Caco-2 (cell line): ENCODE data around the gene FAM25C. TPM values are rescaled to one million over a fixed set of nuclear protein-coding genes. Genes with fewer than 3 reads are reported as not detected.
A peak's percentile ranks its signal among the peaks of the same experiment; 100 is the strongest.
"Not testable (repeated sequence)": the region's sequence is repeated elsewhere in the genome, so short reads cannot be mapped to it uniquely, and the experiment has no call there.

Source experiments
- BruUV-seq: library from RNA; stranded (reverse); fragments of 400-500 nt; replicated peaks from 2 replicates; lab custom pipeline; 2021; lab: Mats Ljungman, UMichigan
- CTCF ChIA-PET: fragments of 300-600 bp; sonication (Branson Sonifier 250); formaldehyde crosslinking; loops from one replicate; lab custom pipeline; 2022; ENCODE audit warnings: antibody characterized with exemption; lab: Charles Lee
- POLR2A ChIA-PET: fragments of 300-600 bp; sonication (Branson Sonifier 250); formaldehyde crosslinking; loops from one replicate; lab custom pipeline; 2022; ENCODE audit warnings: antibody characterized with exemption; lab: Charles Lee
- DNase-seq, 2 experiments: peaks; one replicate each; pipeline versions ENCODE4 v3.0.0 to v3.0.0-alpha.2; 2020 to 2022
- H3K27me3 ChIP-seq: replicated peaks from 2 replicates; pipeline ENCODE4 v1.6.0; 2011; ENCODE audit warnings: low read length; ENCODE audit not compliant: control insufficient read depth, insufficient read depth
- H3K36me3 ChIP-seq: 2 replicates; pipeline ENCODE4 v1.5.1; 2011; ENCODE audit warnings: low read length; ENCODE audit not compliant: control insufficient read depth, insufficient read depth
- H3K4me1 ChIP-seq: fragments of 250-450 bp; sonication (Bioruptor Pico); 2 replicates; pipeline ENCODE4 v1.5.1; 2020; ENCODE audit warnings: mild to moderate bottlenecking
- H3K4me3 ChIP-seq: 2 replicates; pipeline ENCODE4 v1.5.1; 2011; ENCODE audit warnings: low read depth, mild to moderate bottlenecking, control low read depth, low read length
- H3K9me3 ChIP-seq: fragments of 250-450 bp; sonication (Bioruptor Pico); 2 replicates; pipeline ENCODE4 v1.5.1; 2020; ENCODE audit warnings: mild to moderate bottlenecking, moderate library complexity
- H3K27ac Mint-ChIP-seq: one replicate; pipeline ENCODE4 v1.8.0; 2022; ENCODE audit warnings: mixed read lengths; ENCODE audit not compliant: unreplicated experiment
- H3K27me3 Mint-ChIP-seq: one replicate; pipeline ENCODE4 v1.8.0; 2022; ENCODE audit warnings: mixed read lengths; ENCODE audit not compliant: insufficient read depth, unreplicated experiment
- H3K36me3 Mint-ChIP-seq: one replicate; pipeline ENCODE4 v1.8.0; 2022; ENCODE audit warnings: mild to moderate bottlenecking, mixed read lengths; ENCODE audit not compliant: insufficient read depth, unreplicated experiment
- H3K4me1 Mint-ChIP-seq: one replicate; pipeline ENCODE4 v1.8.0; 2022; ENCODE audit warnings: low read depth, mixed read lengths; ENCODE audit not compliant: unreplicated experiment
- H3K4me3 Mint-ChIP-seq: one replicate; pipeline ENCODE4 v1.8.0; 2022; ENCODE audit warnings: mild to moderate bottlenecking, moderate library complexity, mixed read lengths; ENCODE audit not compliant: unreplicated experiment
- H3K9me3 Mint-ChIP-seq: one replicate; pipeline ENCODE4 v1.8.0; 2022; ENCODE audit warnings: mixed read lengths; ENCODE audit not compliant: unreplicated experiment
- intact Hi-C: fragments of 100-400 bp; cut with micrococcal nuclease; formaldehyde crosslinking; loops from one replicate; pipeline ENCODE4 v1.10.0; 2022; ENCODE audit not compliant: unreplicated experiment
- total RNA-seq: library from RNA; stranded (reverse); gene quantifications from 2 replicates; pipeline ENCODE4 v1.2.3, GENCODE V29; 2022

FAM25C gene
- total RNA-seq, 1 experiment from 2014 or later = not detected

GRCh38 chr10:47990097-47990496 is 9.5 kb downstream of the FAM25C start:
- DNase-seq, H3K9me3 ChIP-seq, H3K27me3 ChIP-seq, H3K27me3 Mint-ChIP-seq, POLR2A ChIA-PET, H3K4me3 Mint-ChIP-seq, intact Hi-C loops, CTCF ChIA-PET, H3K36me3 ChIP-seq, H3K9me3 Mint-ChIP-seq, H3K27ac Mint-ChIP-seq, BruUV-seq, H3K4me3 ChIP-seq, H3K4me1 ChIP-seq, H3K4me1 Mint-ChIP-seq: not testable (repeated sequence)
- H3K36me3 Mint-ChIP-seq = peaks cover 15% of the 10 kb centered on the region

- H3K9me3 ChIP-seq, H3K27ac Mint-ChIP-seq, H3K4me3 Mint-ChIP-seq, DNase-seq, H3K4me1 ChIP-seq, H3K27me3 ChIP-seq, H3K36me3 ChIP-seq, POLR2A ChIA-PET, H3K27me3 Mint-ChIP-seq, intact Hi-C loops, H3K4me3 ChIP-seq, H3K4me1 Mint-ChIP-seq, BruUV-seq, H3K9me3 Mint-ChIP-seq, CTCF ChIA-PET: not testable (repeated sequence)
- H3K36me3 Mint-ChIP-seq = peaks cover 15% of the 10 kb centered on the region
Measured at GRCh38 chr10:47989542-47989950, 10.0 kb downstream of the FAM25C start.

GRCh38 chr10:47988718-47989541 is 10.7 kb downstream of the FAM25C start:
- H3K27me3 ChIP-seq, H3K9me3 Mint-ChIP-seq, DNase-seq, H3K4me1 ChIP-seq, intact Hi-C loops, BruUV-seq, CTCF ChIA-PET, H3K36me3 ChIP-seq, H3K4me1 Mint-ChIP-seq, H3K9me3 ChIP-seq, POLR2A ChIA-PET, H3K27me3 Mint-ChIP-seq, H3K4me3 ChIP-seq: not testable (repeated sequence)
- Mint-ChIP-seq H3K4me3 (peak overlapping the region; percentile 59), H3K27ac (peak overlapping the region; percentile 70), H3K36me3 (peaks cover 15% of the 10 kb centered on the region)

DNA sequence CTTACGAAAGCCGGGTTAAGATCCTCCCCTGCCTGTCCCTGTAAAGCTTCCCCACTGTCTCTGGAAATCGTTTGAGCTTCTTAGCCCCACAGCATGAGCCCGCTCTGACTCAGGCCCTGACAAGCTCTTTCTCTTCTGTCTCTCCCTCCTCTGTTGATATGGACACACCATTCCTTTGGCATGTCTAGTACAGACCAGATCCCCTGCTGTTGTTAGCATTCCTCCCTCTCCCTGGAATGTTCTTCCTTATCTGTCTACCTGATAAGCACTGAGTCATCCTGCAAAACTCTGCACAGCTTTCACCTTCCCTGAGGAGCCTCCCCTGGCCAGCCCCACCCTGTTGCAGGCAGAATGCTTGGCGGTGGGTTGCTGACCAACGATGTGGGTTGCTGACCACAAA is 11.6 kb downstream of the FAM25C start:
- BruUV-seq, H3K4me3 ChIP-seq, H3K27me3 Mint-ChIP-seq, POLR2A ChIA-PET, H3K4me1 Mint-ChIP-seq, H3K27me3 ChIP-seq, DNase-seq, intact Hi-C loops, H3K9me3 Mint-ChIP-seq, H3K4me1 ChIP-seq, CTCF ChIA-PET, H3K4me3 Mint-ChIP-seq, H3K9me3 ChIP-seq, H3K36me3 ChIP-seq, H3K27ac Mint-ChIP-seq: not testable (repeated sequence)
- H3K36me3 Mint-ChIP-seq = peaks cover 15% of the 10 kb centered on the region

DNA sequence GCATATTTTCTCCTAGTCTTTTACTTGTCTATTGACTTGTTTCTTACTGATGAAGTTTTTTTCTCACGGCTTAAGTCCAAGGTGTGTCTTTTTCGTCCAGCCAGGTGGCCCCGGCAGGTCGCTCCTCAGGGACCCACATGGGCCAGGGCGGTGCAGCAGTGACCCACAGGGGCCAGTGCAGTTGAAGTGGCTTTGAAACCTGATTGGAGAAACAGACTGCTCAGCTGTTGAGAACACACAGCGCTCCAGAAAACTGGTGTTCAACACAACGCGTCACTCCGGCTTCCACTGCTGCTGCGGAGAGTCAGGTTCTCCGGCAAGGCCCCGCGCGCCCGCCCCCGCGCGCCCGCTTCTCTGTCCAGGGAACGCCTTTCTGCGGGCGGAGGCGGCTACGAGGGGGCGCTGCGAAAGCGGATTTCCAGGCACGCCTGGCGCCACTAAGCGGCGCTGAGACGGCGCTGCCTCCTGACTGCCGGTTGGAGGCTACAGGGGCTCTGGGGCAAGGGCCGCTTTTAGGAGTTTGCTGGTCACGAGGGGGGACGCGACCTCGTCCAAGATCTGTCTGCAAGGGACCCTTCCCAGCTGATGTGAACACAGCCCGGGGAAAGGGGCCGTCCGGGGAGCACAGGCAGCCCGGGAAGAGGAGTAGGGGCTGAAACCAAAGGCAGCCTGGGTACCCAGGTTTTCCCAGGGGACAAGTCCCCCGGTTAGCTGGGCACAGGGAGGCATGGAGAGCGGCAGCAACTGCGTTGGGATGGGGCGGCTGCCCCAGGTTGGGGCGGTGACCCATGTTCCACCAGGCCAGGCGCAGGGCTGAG is 13.0 kb downstream of the FAM25C start:
- BruUV-seq, H3K27me3 ChIP-seq, CTCF ChIA-PET, H3K9me3 Mint-ChIP-seq, H3K27me3 Mint-ChIP-seq, DNase-seq, POLR2A ChIA-PET, H3K4me1 Mint-ChIP-seq, H3K4me1 ChIP-seq, intact Hi-C loops, H3K9me3 ChIP-seq, H3K4me3 ChIP-seq, H3K36me3 ChIP-seq: not testable (repeated sequence)
- Mint-ChIP-seq H3K27ac (peak overlapping the region; percentile 91), H3K4me3 (peak overlapping the region; percentile 52), H3K36me3 (peaks cover 22% of the 10 kb centered on the region)

DNA sequence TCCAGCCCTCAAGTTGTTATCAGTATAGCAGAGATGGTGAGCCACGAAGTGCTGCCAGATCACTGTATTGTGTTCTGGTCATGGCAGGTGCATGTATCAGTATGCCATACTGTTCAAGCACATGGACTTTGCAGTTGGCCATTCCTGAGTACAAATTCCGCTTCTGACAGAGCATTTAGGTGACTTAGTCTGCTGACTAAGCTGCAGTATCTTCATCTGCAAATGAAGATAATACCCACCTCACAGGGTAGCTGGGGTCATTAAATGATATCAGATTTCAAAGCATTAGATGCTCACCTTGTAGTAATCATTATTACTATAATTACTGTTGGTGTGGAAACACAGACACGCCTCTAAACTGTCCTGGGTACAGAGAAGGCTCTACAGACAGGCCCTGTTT is 24.2 kb downstream of the FAM25C start:
- CTCF ChIA-PET, H3K9me3 Mint-ChIP-seq, H3K27me3 Mint-ChIP-seq, BruUV-seq, H3K9me3 ChIP-seq, POLR2A ChIA-PET, H3K4me1 ChIP-seq, H3K27me3 ChIP-seq, H3K4me1 Mint-ChIP-seq, H3K4me3 Mint-ChIP-seq, H3K4me3 ChIP-seq, intact Hi-C loops, DNase-seq, H3K27ac Mint-ChIP-seq, H3K36me3 ChIP-seq: not testable (repeated sequence)
- peaks cover 19% of the 10 kb centered on the region for H3K36me3 Mint-ChIP-seq
